K562 (cell line): Measurements from ENCODE around the gene ABCA10. TPM values are rescaled to one million over a fixed set of nuclear protein-coding genes. Genes with fewer than 3 reads are reported as not detected.

Experiments used
- ARHGAP35 ChIP-seq: fragments of 450-650 bp; IDR thresholded peaks from 2 replicates; pipeline ENCODE4 v1.6.1; 2018; ENCODE audit not compliant: partially characterized antibody
- CCNT2 ChIP-seq: IDR thresholded peaks from 2 replicates; pipeline ENCODE4 v1.6.1; 2011; ENCODE audit warnings: borderline replicate concordance, low read depth, mild to moderate bottlenecking, moderate library complexity, mixed read lengths, low read length; ENCODE audit not compliant: insufficient read length; ENCODE audit errors: extremely low read depth
- E2F3 ChIP-seq: fragments of 250-450 bp; sonication (Bioruptor Pico); IDR thresholded peaks from 2 replicates; pipeline ENCODE4 v1.4.0; 2020; ENCODE audit warnings: mild to moderate bottlenecking
- MYBL2 ChIP-seq, 2 experiments: fragments of 450-650 bp in 1 of 2; sonication (generic) in 1 of 2; formaldehyde crosslinking in 1 of 2; IDR thresholded peaks; 2 replicates each; pipeline versions ENCODE4 v1.6.1 to v1.8.1; 2017 to 2022; ENCODE audit warnings: borderline replicate concordance in 1 of 2, inconsistent platforms in 1 of 2, low read depth in 1 of 2, mild to moderate bottlenecking in 1 of 2, missing genetic modification reagents in 1 of 2, moderate library complexity in 1 of 2
- NCOA6 ChIP-seq: fragments of 450-650 bp; IDR thresholded peaks from 2 replicates; pipeline ENCODE4 v1.6.1; 2017; ENCODE audit warnings: mild to moderate bottlenecking
- NFIX ChIP-seq: fragments of 250-450 bp; sonication (Bioruptor Pico); IDR thresholded peaks from 2 replicates; pipeline ENCODE4 v1.4.0; 2020; ENCODE audit warnings: low read depth, mild to moderate bottlenecking, moderate library complexity
- NR2C2 ChIP-seq, 2 experiments: fragments of 200-800 bp in 1 of 2; sonication (Bioruptor generic) in 1 of 2; sonication (generic) in 1 of 2; formaldehyde crosslinking in 1 of 2; IDR thresholded peaks; 2 replicates each; pipeline versions ENCODE4 v1.6.1 to v1.8.0; 2016 to 2022; ENCODE audit warnings: mild to moderate bottlenecking in 1 of 2, missing compliant biosample characterization in 1 of 2, missing genetic modification characterization in 1 of 2, missing genetic modification reagents in 1 of 2
- RBM22 ChIP-seq: fragments of 200-400 bp; formaldehyde crosslinking; IDR thresholded peaks from 2 replicates; pipeline ENCODE4 v1.6.1; 2018; ENCODE audit warnings: low read length, low read depth; ENCODE audit not compliant: poor library complexity, severe bottlenecking
- RREB1 ChIP-seq: fragments of 250-450 bp; sonication (Bioruptor Pico); IDR thresholded peaks from 2 replicates; pipeline ENCODE4 v1.4.0; 2020
- SAFB ChIP-seq: fragments of 200-400 bp; formaldehyde crosslinking; IDR thresholded peaks from 2 replicates; pipeline ENCODE4 v1.6.1; 2017; ENCODE audit warnings: low read depth, low read length, borderline replicate concordance
- SUPT5H ChIP-seq: fragments of 450-650 bp; IDR thresholded peaks from 2 replicates; pipeline ENCODE4 v1.6.1; 2016
- TCF3 ChIP-seq: sonication (generic); formaldehyde crosslinking; IDR thresholded peaks from 2 replicates; pipeline ENCODE4 v1.4.0; 2020; ENCODE audit warnings: mild to moderate bottlenecking, missing genetic modification reagents
- ZNF140 ChIP-seq: fragments of 250-450 bp; sonication (Bioruptor Pico); IDR thresholded peaks from 2 replicates; pipeline ENCODE4 v1.8.0; 2021; ENCODE audit warnings: moderate library complexity, mild to moderate bottlenecking, inconsistent platforms
- ZNF57 ChIP-seq: fragments of 450-650 bp; formaldehyde crosslinking; IDR thresholded peaks from 2 replicates; pipeline ENCODE4 v1.4.0; 2020; ENCODE audit warnings: mild to moderate bottlenecking, moderate library complexity
- ZNF589 ChIP-seq: fragments of 200-800 bp; sonication (Bioruptor generic); IDR thresholded peaks from 2 replicates; pipeline ENCODE4 v1.6.1; 2016; ENCODE audit warnings: low read depth, missing genetic modification characterization, missing compliant biosample characterization
- polyA plus RNA-seq, 8 experiments: library from polyadenylated mRNA; depleted of rRNA in 4 of 8; stranded (reverse) in 5 of 8; unstranded in 3 of 8; fragments of >200 nt; fragmentation: Nextera tagmentation in 2 of 8; fragmentation: Illumina TruSeq in 1 of 8; extraction: Ambion mirVana in 2 of 8; extraction: Trizol in 1 of 8; gene quantifications; 2 replicates each; pipeline versions ENCODE4 v1.2.1 to v1.2.3, GENCODE V29; 2011 to 2014; ENCODE audit warnings: inconsistent platforms in 1 of 8, missing spikeins in 1 of 8
- total RNA-seq, 7 experiments: library from RNA; depleted of rRNA in 6 of 7; stranded (reverse); fragments of >200 nt in 6 of 7; fragmentation: Illumina TruSeq in 2 of 7; extraction: Trizol in 2 of 7; gene quantifications; 2 replicates each; pipeline versions ENCODE4 v1.2.1 to v1.2.3, GENCODE V29; 2011 to 2021; ENCODE audit warnings: low replicate concordance in 1 of 7
- TF ChIP-seq, protein P1 (sequence below), 2 experiments: IDR thresholded peaks; 2 replicates each; pipeline ENCODE4 v1.6.1; 2012; ENCODE audit warnings: improper control_type of control experiment in 2 of 2, low read depth in 2 of 2, low read length in 2 of 2, borderline replicate concordance in 1 of 2
- TF ChIP-seq, protein P2 (sequence below): fragments of 450-650 bp; formaldehyde crosslinking; IDR thresholded peaks from 2 replicates; pipeline ENCODE4 v1.4.0; 2020; ENCODE audit warnings: mild to moderate bottlenecking, moderate library complexity

ABCA10 gene
- total and polyA plus RNA-seq, 9 of the 15 experiments (the other 6 are each of a cell fraction or from before 2014, with no cell fraction given) = 0.04 to 0.45 (median 0.15) TPM; not detected in 1

GRCh38 chr17:69198238-69198637, 30.4 kb downstream of the ABCA10 start (continued):
- TF ChIP-seq, protein P1, sequence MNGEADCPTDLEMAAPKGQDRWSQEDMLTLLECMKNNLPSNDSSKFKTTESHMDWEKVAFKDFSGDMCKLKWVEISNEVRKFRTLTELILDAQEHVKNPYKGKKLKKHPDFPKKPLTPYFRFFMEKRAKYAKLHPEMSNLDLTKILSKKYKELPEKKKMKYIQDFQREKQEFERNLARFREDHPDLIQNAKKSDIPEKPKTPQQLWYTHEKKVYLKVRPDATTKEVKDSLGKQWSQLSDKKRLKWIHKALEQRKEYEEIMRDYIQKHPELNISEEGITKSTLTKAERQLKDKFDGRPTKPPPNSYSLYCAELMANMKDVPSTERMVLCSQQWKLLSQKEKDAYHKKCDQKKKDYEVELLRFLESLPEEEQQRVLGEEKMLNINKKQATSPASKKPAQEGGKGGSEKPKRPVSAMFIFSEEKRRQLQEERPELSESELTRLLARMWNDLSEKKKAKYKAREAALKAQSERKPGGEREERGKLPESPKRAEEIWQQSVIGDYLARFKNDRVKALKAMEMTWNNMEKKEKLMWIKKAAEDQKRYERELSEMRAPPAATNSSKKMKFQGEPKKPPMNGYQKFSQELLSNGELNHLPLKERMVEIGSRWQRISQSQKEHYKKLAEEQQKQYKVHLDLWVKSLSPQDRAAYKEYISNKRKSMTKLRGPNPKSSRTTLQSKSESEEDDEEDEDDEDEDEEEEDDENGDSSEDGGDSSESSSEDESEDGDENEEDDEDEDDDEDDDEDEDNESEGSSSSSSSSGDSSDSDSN (IDR thresholded peaks at IDR 0.05; ENCODE audit: borderline replicate concordance in 1 of 2, low read depth in 2 of 2, low read length in 2 of 2) = no peak
- TF ChIP-seq MYBL2 (IDR thresholded peaks at IDR 0.05; ENCODE audit: low read depth) (no peak), MYBL2 (CRISPR knock-in tag; IDR thresholded peaks at IDR 0.05; ENCODE audit: borderline replicate concordance) (no peak), E2F3 (no peak), TCF3 (CRISPR knock-in tag) (peak; percentile 15; the same call in 1 of the 2 replicates), RBM22 (no peak), ZNF140 (CRISPR knock-in tag) (no peak), ZNF589 (no peak), ZNF57 (CRISPR knock-in tag) (no peak), CCNT2 (no peak), NFIX (CRISPR knock-in tag) (no peak), NCOA6 (no peak), ARHGAP35 (no peak), SUPT5H (no peak), SAFB (no peak), NR2C2 (CRISPR knock-in tag; IDR thresholded peaks at IDR 0.05) (no peak), NR2C2 (tag; IDR thresholded peaks at IDR 0.05) (no peak; the same call in 1 of the 2 replicates), RREB1 (CRISPR knock-in tag) (no peak)
- TF ChIP-seq, protein P2, sequence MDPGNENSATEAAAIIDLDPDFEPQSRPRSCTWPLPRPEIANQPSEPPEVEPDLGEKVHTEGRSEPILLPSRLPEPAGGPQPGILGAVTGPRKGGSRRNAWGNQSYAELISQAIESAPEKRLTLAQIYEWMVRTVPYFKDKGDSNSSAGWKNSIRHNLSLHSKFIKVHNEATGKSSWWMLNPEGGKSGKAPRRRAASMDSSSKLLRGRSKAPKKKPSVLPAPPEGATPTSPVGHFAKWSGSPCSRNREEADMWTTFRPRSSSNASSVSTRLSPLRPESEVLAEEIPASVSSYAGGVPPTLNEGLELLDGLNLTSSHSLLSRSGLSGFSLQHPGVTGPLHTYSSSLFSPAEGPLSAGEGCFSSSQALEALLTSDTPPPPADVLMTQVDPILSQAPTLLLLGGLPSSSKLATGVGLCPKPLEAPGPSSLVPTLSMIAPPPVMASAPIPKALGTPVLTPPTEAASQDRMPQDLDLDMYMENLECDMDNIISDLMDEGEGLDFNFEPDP (CRISPR knock-in tag) = no peak
